Loucy (cell line): ENCODE data around the gene MARCHF5.

Experiments
- CTCF ChIP-seq: fragments of 200-600 bp; sonication (generic); conservative IDR thresholded peaks from 2 replicates; pipeline ENCODE4 v1.5.1; 2014; ENCODE audit warnings: mild to moderate bottlenecking, antibody characterized with exemption, low read length
- EZH2phosphoT487 ChIP-seq: fragments of 200-600 bp; IDR thresholded peaks from 2 replicates; pipeline ENCODE4 v1.6.1; 2018; ENCODE audit warnings: antibody characterized with exemption, mild to moderate bottlenecking, moderate library complexity, borderline replicate concordance

GRCh38 chr10:92267343-92267742 lies 23.6 kb upstream of the MARCHF5 start:
- TF ChIP-seq CTCF (no peak), EZH2phosphoT487 (no peak)
